HG02973 (cell line): Measurements from ENCODE around the gene RRP8.

Source experiments
- ATAC-seq: cut with Tn5 transposase; IDR thresholded peaks from one replicate; pipeline ENCODE4 v1.9.1; 2021; ENCODE audit warnings: moderate library complexity; ENCODE audit not compliant: unreplicated experiment

RRP8 gene

GRCh38 chr11:6603287-6604080 lies at the start of gene RRP8, which contains the start of gene ILK:
Gene RRP8 (minus strand): TSS chr11:6603616. CDS start chr11:6603502, 114 bp downstream.
Gene ILK (plus strand): TSS chr11:6603774. CDS start chr11:6604272, 498 bp downstream.
- peak; percentile 70 for ATAC-seq

- ATAC-seq: no peak
These were observed 49.7 kb upstream of the RRP8 start for GRCh38 chr11:6653097-6653496.

GRCh38 chr11:6652182-6652581 lies 48.8 kb upstream of the RRP8 start:
- no peak for ATAC-seq

GRCh38 chr11:6650980-6651379 lies 47.6 kb upstream of the RRP8 start:
- ATAC-seq: no peak

- no peak for ATAC-seq
These were observed 46.7 kb upstream of the RRP8 start for GRCh38 chr11:6650104-6650503.

GRCh38 chr11:6648501-6648900 lies 45.1 kb upstream of the RRP8 start:
- ATAC-seq: no peak

- ATAC-seq: no peak
These were observed 44.4 kb upstream of the RRP8 start for GRCh38 chr11:6647836-6648235.

GRCh38 chr11:6646918-6647679 lies 43.7 kb upstream of the RRP8 start:
- ATAC-seq: peak; percentile 91

- peak; percentile 3 for ATAC-seq
These were observed 43.1 kb upstream of the RRP8 start for GRCh38 chr11:6646576-6646917.

GRCh38 chr11:6646071-6646470 lies 42.7 kb upstream of the RRP8 start:
- ATAC-seq: no peak

GRCh38 chr11:6642957-6643356 lies 39.5 kb upstream of the RRP8 start:
- no peak for ATAC-seq

GRCh38 chr11:6640985-6641701 lies 37.7 kb upstream of the RRP8 start:
- ATAC-seq: no peak

GRCh38 chr11:6640036-6640984 lies 36.9 kb upstream of the RRP8 start:
- no peak for ATAC-seq

GRCh38 chr11:6638429-6638828 lies 35.0 kb upstream of the RRP8 start:
- no peak for ATAC-seq

- ATAC-seq: no peak
These were observed 34.5 kb upstream of the RRP8 start for GRCh38 chr11:6637871-6638270.

- ATAC-seq: no peak
These were observed 33.1 kb upstream of the RRP8 start for GRCh38 chr11:6636480-6636879.

GRCh38 chr11:6635082-6635932 lies 31.9 kb upstream of the RRP8 start:
- ATAC-seq: no peak

- no peak for ATAC-seq
These were observed 31.1 kb upstream of the RRP8 start for GRCh38 chr11:6634534-6634933.
